Neural cell (in vitro differentiated cells): ENCODE results near the gene ACOXL.

Experiments used
- EP300 ChIP-seq: fragments of 450-650 bp; conservative IDR thresholded peaks from 2 replicates; pipeline ENCODE4 v1.6.1; 2014; ENCODE audit warnings: antibody characterized with exemption, mild to moderate bottlenecking, moderate library complexity; ENCODE audit not compliant: poor library complexity, severe bottlenecking
- MXI1 ChIP-seq: fragments of 450-650 bp; conservative IDR thresholded peaks from 2 replicates; pipeline ENCODE4 v1.6.1; 2014; ENCODE audit warnings: antibody characterized with exemption, mild to moderate bottlenecking; ENCODE audit not compliant: poor library complexity, severe bottlenecking
- POLR2AphosphoS5 ChIP-seq: IDR thresholded peaks from 2 replicates; pipeline ENCODE4 v1.6.1; 2012
- RAD21 ChIP-seq: fragments of 450-650 bp; conservative IDR thresholded peaks from 2 replicates; pipeline ENCODE4 v1.6.1; 2014; ENCODE audit warnings: antibody characterized with exemption, mild to moderate bottlenecking, moderate library complexity
- TAF1 ChIP-seq: IDR thresholded peaks from 2 replicates; pipeline ENCODE4 v1.6.1; 2012; ENCODE audit warnings: low read depth
- TF ChIP-seq, protein P1 (sequence below): fragments of 450-650 bp; IDR thresholded peaks from 2 replicates; pipeline ENCODE4 v1.5.1; 2014; ENCODE audit warnings: antibody characterized with exemption, mild to moderate bottlenecking, moderate library complexity; ENCODE audit not compliant: poor library complexity, severe bottlenecking

DNA sequence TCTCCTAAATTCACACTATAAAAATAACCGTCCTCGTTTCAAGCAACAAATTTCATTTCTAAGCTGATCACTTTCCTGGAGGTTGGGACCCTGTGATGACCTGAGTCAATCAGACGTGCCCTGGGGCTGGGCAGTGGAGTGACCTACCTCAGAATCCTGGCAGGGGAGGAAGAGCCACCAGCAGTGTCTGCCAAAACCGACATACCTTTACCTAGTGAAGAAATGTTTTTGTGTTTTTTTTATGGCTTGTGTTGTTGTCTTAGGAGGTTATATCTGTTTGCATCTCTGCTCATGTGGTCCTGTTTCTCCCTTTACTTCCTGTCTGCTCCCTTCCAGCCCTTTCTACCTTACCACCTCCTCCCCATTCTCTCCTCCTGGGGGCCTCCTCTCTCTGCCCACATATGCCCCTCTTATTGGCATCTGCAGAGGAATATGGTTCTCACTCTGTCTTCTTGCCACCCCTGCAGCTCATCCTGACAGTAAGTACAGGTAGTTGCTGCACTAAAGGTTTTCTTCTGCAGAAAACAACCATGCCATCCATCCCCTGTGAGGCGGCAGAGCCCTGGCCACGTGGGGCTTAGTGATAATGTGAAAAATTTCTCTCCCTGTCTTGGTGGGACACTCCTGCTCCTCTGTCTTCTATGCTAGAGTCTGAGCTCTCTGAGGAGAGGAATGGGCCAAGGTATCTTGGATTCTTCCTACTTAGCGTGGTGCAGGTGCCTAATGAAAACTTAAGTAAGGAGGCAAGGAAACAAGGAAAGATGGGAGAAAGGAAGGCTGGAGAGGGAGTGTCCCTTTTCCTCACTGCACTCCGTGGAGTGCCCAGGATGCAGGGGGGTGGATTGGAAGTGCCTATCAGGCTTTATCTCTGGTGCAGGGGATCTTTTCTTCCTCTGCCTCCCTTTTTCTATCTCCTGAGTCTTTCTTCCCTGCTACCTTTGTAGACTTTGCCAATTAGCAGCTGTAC is 15.4 kb downstream of the ACOXL start:
- no peak for TF ChIP-seq POLR2AphosphoS5
- TF ChIP-seq, protein P1, sequence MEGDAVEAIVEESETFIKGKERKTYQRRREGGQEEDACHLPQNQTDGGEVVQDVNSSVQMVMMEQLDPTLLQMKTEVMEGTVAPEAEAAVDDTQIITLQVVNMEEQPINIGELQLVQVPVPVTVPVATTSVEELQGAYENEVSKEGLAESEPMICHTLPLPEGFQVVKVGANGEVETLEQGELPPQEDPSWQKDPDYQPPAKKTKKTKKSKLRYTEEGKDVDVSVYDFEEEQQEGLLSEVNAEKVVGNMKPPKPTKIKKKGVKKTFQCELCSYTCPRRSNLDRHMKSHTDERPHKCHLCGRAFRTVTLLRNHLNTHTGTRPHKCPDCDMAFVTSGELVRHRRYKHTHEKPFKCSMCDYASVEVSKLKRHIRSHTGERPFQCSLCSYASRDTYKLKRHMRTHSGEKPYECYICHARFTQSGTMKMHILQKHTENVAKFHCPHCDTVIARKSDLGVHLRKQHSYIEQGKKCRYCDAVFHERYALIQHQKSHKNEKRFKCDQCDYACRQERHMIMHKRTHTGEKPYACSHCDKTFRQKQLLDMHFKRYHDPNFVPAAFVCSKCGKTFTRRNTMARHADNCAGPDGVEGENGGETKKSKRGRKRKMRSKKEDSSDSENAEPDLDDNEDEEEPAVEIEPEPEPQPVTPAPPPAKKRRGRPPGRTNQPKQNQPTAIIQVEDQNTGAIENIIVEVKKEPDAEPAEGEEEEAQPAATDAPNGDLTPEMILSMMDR: no peak
- no peak for TF ChIP-seq RAD21
- TF ChIP-seq MXI1: no peak
- TF ChIP-seq TAF1: no peak
- no peak for TF ChIP-seq EP300
